GM21786 (cell line): ENCODE measurements around the gene MCTS1.
A peak's percentile ranks its signal among the peaks of the same experiment; 100 is the strongest.
"Not testable (repeated sequence)": the region's sequence is repeated elsewhere in the genome, so short reads cannot be mapped to it uniquely, and the experiment has no call there.

ENCODE experiments used
- ATAC-seq: cut with Tn5 transposase; IDR thresholded peaks from one replicate; pipeline ENCODE4 v1.9.1; 2021; ENCODE audit not compliant: unreplicated experiment

MCTS1 gene

DNA sequence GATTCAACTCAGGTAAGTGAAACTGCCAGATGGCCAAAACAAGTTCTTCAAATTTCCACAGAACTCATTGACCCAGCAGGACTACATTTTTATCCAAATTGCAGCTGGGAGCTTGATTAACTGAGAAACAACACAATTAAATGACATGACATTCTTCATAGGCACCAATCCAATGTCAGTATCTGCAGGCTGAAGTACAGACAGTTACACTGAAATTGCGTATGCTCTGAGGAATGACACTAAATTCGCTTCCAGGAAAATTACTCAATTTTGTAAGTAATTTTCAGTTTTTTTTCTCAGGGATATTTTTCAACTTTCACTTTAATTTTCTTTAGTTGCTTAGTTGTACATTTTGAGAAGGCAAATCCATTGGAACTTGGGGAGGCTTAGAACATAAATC lies 21.5 kb downstream of the MCTS1 start:
- no peak for ATAC-seq

DNA sequence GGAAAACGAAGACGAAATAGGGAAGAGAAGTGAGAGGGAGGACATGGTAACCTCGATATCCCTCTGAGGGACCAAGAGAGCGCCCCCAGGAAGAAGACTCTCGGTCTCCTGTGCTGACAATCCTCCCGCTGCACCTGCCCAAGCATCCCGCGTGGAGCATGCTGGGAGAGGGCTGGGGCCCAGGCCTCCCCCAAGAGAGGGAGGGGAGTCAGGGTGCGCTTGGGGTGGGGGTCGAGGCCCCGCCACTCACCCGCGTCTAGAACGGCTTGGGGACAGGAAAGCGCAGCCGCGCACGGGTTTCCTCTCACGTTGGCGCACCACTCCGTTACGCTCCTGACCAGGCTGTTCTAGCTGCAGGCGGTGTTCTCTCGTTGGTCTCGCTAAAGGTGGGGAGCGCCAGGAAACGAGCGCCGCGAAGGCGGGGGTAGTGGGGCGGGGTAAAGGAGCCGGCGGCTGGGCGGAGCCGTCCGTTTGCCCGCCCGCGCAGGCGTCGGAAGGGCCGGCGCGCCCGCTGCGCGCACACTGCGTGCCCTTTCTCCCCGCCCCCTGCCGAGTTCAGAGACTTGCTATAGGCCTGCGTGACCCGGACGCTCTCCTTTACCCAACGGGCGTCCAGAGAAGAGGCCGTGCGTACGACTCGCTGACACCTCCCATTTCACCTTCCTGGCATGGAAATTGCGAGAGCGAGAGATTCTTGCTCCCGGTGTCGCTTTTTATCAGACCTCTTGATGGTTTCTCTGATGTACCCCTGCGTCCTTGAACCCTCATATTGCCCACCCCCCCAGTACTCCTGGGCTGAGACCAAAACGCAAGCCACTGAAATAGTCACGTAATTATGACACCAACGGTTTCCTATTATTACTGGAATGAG lies 26.0 kb downstream of the MCTS1 start, which contains the start of gene C1GALT1C1:
TSS of gene C1GALT1C1 (minus strand) at position 388 of the 871 bp plus-strand sequence. CDS start 2,888 bp downstream, outside the sequence.
- ATAC-seq = peak; percentile 94

DNA sequence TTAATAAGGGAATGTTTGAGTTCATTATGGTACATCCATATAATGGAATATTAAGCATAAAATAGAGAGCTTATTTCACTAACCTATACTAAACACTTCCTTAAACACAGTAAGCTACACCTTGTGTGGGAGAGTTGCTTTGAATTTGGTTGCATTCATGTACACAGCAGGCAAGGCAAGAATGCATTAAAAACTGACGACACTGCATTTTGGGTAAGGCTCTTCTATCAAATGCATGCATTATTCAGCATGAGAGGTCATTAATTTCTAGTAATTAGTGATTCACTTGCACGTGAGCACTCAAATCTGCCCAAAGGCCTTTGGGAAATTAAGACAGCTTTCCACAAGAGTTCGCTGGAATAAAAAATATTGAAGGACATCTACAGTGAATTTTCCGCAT lies 34.7 kb downstream of the MCTS1 start:
- no peak for ATAC-seq

DNA sequence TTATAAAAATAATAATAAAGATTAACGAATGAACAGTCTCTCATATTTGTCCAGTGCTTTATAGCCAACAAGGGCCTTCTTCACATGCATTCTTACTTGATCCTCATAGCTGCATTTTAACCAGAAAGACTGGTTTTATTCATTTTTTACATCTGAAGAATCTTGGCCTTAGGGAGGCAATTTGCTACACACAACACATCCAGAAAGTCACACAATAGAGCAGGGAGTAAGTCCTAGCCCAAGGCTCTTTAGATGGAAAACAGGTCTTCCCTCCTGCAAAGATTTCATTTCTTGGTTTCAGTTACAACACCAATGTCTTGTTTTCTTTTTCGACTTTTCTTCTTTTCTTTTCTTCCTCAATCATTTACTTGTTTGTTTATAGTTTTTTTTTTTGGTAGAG lies 39.0 kb downstream of the MCTS1 start:
- no peak for ATAC-seq

DNA sequence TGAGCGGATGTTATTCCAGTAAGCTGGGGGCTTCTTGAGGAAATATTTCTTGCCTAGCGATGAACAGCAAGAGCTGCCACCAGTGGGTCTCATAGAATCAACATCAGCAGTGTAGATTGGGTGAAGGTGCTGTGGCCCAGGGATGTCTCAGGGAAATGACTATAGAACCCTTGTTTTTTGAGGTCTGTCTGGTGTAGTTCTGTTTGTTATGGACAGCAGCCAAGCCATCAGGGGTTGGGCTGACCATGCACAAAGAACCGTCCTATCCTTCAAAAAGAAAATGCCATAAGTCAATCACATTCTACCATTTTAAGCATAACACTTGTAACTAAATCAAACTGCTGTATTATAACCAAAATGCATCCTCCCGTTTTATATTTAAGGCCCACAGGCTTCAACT lies 43.2 kb downstream of the MCTS1 start:
- ATAC-seq = no peak

DNA sequence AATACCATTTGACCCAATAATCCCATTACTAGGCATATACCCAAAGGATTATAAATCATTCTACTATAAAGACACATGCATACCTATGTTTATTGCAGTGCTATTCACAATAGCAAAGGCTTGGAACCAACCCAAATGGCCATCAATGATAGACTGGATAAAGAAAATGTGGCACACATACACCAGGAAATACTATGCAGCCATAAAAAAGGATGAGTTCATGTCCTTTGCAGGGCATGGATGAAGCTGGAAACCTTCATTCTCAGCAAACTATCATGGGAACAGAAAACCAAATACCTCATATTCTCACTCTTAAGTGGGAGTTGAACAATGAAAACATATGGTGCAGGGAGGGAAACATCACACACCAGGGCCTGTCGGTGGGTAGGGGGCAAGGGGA lies 48.4 kb downstream of the MCTS1 start:
- not testable (repeated sequence) for ATAC-seq

DNA sequence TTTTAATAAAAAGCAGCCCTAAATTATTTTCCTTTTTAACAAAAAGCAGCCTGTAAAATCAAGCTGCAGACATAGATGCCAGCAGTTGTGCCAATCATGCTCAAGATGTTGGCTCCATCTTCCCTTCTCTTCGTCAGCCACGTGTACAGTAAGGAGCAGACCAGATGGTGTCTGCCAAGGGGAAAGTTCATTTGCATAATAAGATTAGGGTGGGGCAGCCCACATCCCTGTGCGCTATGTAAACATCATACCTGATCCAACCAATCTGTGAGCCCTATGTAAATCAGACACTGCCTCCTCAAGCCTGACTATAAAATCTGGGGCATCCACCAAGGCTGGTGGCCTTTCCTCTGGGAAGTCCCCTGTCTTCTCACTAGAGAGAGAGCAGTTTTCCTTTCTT lies 49.1 kb downstream of the MCTS1 start:
- no peak for ATAC-seq

DNA sequence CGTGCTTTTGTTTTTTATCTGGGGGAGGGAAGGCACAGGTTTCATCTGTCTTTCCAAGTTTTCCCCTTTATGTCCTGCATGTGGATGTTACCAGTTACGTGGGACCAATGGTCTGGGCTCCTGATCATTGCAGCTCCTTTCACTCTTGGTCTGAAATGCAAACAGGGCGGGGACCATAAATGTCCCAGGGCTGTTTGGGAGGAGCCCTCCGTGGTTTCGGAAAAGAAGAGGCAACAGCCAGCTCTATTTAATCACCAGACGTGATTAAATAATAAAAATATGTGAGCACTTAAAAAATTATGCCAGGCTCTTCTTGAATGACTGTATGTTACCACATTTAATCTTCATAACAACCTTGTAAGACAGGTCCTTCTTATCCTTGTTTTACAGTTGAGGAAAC lies 56.7 kb downstream of the MCTS1 start:
- ATAC-seq = no peak
